K562 (cell line): ENCODE results near the gene MYH6. TPM values are rescaled to one million over a fixed set of nuclear protein-coding genes. Genes with fewer than 3 reads are reported as not detected.

ENCODE experiments used
- ATAC-seq: fragments of 200-7000 bp; cut with Tn5 transposase; 3 replicates; pipeline ENCODE4 v1.9.1; 2020; ENCODE audit warnings: moderate library complexity
- BruUV-seq: library from RNA; stranded (reverse); fragments of 400-500 nt; replicated peaks from 2 replicates; lab custom pipeline; 2021; lab: Mats Ljungman, UMichigan
- CTCF ChIA-PET: fragments of 300-600 bp; formaldehyde crosslinking; extraction: SDS; loops from one replicate; lab custom pipeline; 2021; ENCODE audit warnings: low intra/inter-chr PET ratio; lab: Yijun Ruan, JAX
- POLR2A ChIA-PET: fragments of 300-600, 350-650 bp; sonication (Branson Sonifier 250); formaldehyde crosslinking; extraction: SDS; loops from one replicate; lab custom pipeline; 2021; ENCODE audit warnings: antibody characterized with exemption, inconsistent platforms; lab: Yijun Ruan, JAX
- DNase-seq, 4 experiments: peaks; one replicate each; pipeline versions ENCODE4 v3.0.0 to v3.0.0-alpha.2; 2011 to 2018; ENCODE audit warnings: low spot score in 3 of 4, mixed read lengths in 3 of 4; ENCODE audit errors: extremely low read depth in 1 of 4
- FAIRE-seq: peaks from 2 replicates; lab custom pipeline; 2011; peaks lifted over from hg19 to GRCh38; lab: Jason Lieb, UNC
- H2AFZ ChIP-seq: 2 replicates; pipeline ENCODE4 v1.6.0; 2011; ENCODE audit warnings: low read depth, low read length, control low read depth, inconsistent platforms
- H3K27ac ChIP-seq: fragments of 200-600 bp; 3 replicates; pipeline ENCODE4 v1.8.0; 2011; ENCODE audit warnings: low read depth, mild to moderate bottlenecking, control low read depth, inconsistent platforms, low read length, moderate library complexity, mixed read lengths; ENCODE audit errors: extremely low read depth
- H3K27me3 ChIP-seq, 2 experiments: fragments of 300-600 bp in 1 of 2; 2 replicates in 1 of 2; 3 replicates in 1 of 2; pipeline versions ENCODE4 v1.6.0 to v1.8.0; 2011; ENCODE audit warnings: inconsistent platforms in 2 of 2, low read length in 2 of 2, mild to moderate bottlenecking in 1 of 2, mixed read lengths in 1 of 2, moderate library complexity in 1 of 2; ENCODE audit not compliant: control insufficient read depth in 2 of 2, insufficient read depth in 2 of 2
- H3K36me3 ChIP-seq: fragments of 300-600 bp; 3 replicates; pipeline ENCODE4 v1.8.0; 2011; ENCODE audit warnings: mild to moderate bottlenecking, low read length, inconsistent platforms; ENCODE audit not compliant: control insufficient read depth, insufficient read depth
- H3K4me1 ChIP-seq, 2 experiments: fragments of 200-600 bp in 1 of 2; replicated peaks in 1 of 2; 2 replicates in 1 of 2; 3 replicates in 1 of 2; pipeline versions ENCODE4 v1.5.1 to v1.8.0; 2011; ENCODE audit warnings: inconsistent platforms in 2 of 2, low read length in 2 of 2, mild to moderate bottlenecking in 1 of 2, mixed read lengths in 1 of 2, moderate library complexity in 1 of 2; ENCODE audit not compliant: control insufficient read depth in 2 of 2, insufficient read depth in 2 of 2
- H3K4me2 ChIP-seq: 2 replicates; pipeline ENCODE4 v1.6.1; 2011; ENCODE audit warnings: low read length, control low read depth, inconsistent platforms, mixed read lengths; ENCODE audit not compliant: insufficient read depth
- H3K4me3 ChIP-seq: fragments of 200-600 bp; sonication (generic), shearing (Covaris generic); 2 replicates; pipeline ENCODE4 v1.5.1; 2016; ENCODE audit warnings: control low read depth, inconsistent platforms
- H3K79me2 ChIP-seq: fragments of 200-600 bp; 3 replicates; pipeline ENCODE4 v1.8.0; 2011; ENCODE audit warnings: low read length, inconsistent platforms; ENCODE audit not compliant: control insufficient read depth, insufficient read depth
- H3K9ac ChIP-seq, 2 experiments: 2 replicates each; pipeline versions ENCODE4 v1.6.0 to v1.6.1; 2011; ENCODE audit warnings: low read depth in 2 of 2, low read length in 2 of 2, control low read depth in 1 of 2, inconsistent platforms in 1 of 2, mild to moderate bottlenecking in 1 of 2, mixed read lengths in 1 of 2; ENCODE audit not compliant: insufficient read depth in 1 of 2
- H3K9me1 ChIP-seq: one replicate; pipeline ENCODE4 v1.6.0; 2011; ENCODE audit warnings: inconsistent platforms, mild to moderate bottlenecking, low read length, moderate library complexity; ENCODE audit not compliant: control insufficient read depth, insufficient read depth
- H3K9me3 ChIP-seq: replicated peaks from 2 replicates; pipeline ENCODE4 v1.5.1; 2011; ENCODE audit warnings: low read depth, low read length, inconsistent platforms; ENCODE audit not compliant: control insufficient read depth, insufficient read depth
- H4K20me1 ChIP-seq: replicated peaks from 2 replicates; pipeline ENCODE4 v1.6.1; 2011; ENCODE audit warnings: low read length, inconsistent platforms, mixed read lengths; ENCODE audit not compliant: control insufficient read depth, insufficient read depth
- HLTF ChIP-seq: fragments of 450-650 bp; IDR thresholded peaks from 2 replicates; pipeline ENCODE4 v1.6.1; 2016
- MAFF ChIP-seq: IDR thresholded peaks from 2 replicates; pipeline ENCODE4 v1.6.1; 2012; ENCODE audit warnings: low read length, improper control_type of control experiment
- PHF20 ChIP-seq: fragments of 450-650 bp; IDR thresholded peaks from 2 replicates; pipeline ENCODE4 v1.6.1; 2018; ENCODE audit not compliant: partially characterized antibody
- PHTF2 ChIP-seq: fragments of 250-450 bp; sonication (Bioruptor Pico); IDR thresholded peaks from 2 replicates; pipeline ENCODE4 v1.5.0; 2021; ENCODE audit warnings: mild to moderate bottlenecking
- ZNF431 ChIP-seq: sonication (generic); formaldehyde crosslinking; IDR thresholded peaks from 2 replicates; pipeline ENCODE4 v1.8.0; 2022; ENCODE audit warnings: mild to moderate bottlenecking, missing genetic modification reagents
- WGBS: fragments of 100-300 bp; shearing (Covaris generic); methylation state at CpG from one replicate; pipeline ENCODE4 v1.1.6; 2016; ENCODE audit warnings: low coverage, mixed read lengths; ENCODE audit not compliant: insufficient coverage; ENCODE audit errors: missing lambda C conversion rate; 5-methylcytosine and 5-hydroxymethylcytosine counted together
- in situ Hi-C: fragments of 300-500 bp; cut with MboI; formaldehyde crosslinking; loops from 4 replicates; pipeline ENCODE4 v1.15.0; 2018; ENCODE audit warnings: inconsistent platforms, mixed read lengths
- intact Hi-C: fragments of 100-400 bp; cut with micrococcal nuclease; formaldehyde crosslinking; loops from 2 replicates; pipeline ENCODE4 v1.14.2; 2022
- polyA plus RNA-seq, 8 experiments: library from polyadenylated mRNA; depleted of rRNA in 4 of 8; stranded (reverse) in 5 of 8; unstranded in 3 of 8; fragments of >200 nt; fragmentation: Nextera tagmentation in 2 of 8; fragmentation: Illumina TruSeq in 1 of 8; extraction: Ambion mirVana in 2 of 8; extraction: Trizol in 1 of 8; gene quantifications; 2 replicates each; pipeline versions ENCODE4 v1.2.1 to v1.2.3, GENCODE V29; 2011 to 2014; ENCODE audit warnings: inconsistent platforms in 1 of 8, missing spikeins in 1 of 8
- total RNA-seq, 7 experiments: library from RNA; depleted of rRNA in 6 of 7; stranded (reverse); fragments of >200 nt in 6 of 7; fragmentation: Illumina TruSeq in 2 of 7; extraction: Trizol in 2 of 7; gene quantifications; 2 replicates each; pipeline versions ENCODE4 v1.2.1 to v1.2.3, GENCODE V29; 2011 to 2021; ENCODE audit warnings: low replicate concordance in 1 of 7
- TF ChIP-seq, protein P1 (sequence below), 2 experiments: IDR thresholded peaks in 1 of 2; conservative IDR thresholded peaks in 1 of 2; 2 replicates each; pipeline ENCODE4 v1.6.1; 2016; ENCODE audit warnings: low read depth in 2 of 2, mild to moderate bottlenecking in 1 of 2, missing compliant biosample characterization in 1 of 2, missing genetic modification characterization in 1 of 2, moderate library complexity in 1 of 2
- TF ChIP-seq, protein P2 (sequence below): fragments of 200-400 bp; formaldehyde crosslinking; IDR thresholded peaks from 2 replicates; pipeline ENCODE4 v1.6.1; 2017; ENCODE audit warnings: mild to moderate bottlenecking, low read depth, low read length, moderate library complexity

Gene MYH6
- total and polyA plus RNA-seq, 9 of the 15 experiments (the other 6 are each of a cell fraction or from before 2014, with no cell fraction given), result not detected

DNA sequence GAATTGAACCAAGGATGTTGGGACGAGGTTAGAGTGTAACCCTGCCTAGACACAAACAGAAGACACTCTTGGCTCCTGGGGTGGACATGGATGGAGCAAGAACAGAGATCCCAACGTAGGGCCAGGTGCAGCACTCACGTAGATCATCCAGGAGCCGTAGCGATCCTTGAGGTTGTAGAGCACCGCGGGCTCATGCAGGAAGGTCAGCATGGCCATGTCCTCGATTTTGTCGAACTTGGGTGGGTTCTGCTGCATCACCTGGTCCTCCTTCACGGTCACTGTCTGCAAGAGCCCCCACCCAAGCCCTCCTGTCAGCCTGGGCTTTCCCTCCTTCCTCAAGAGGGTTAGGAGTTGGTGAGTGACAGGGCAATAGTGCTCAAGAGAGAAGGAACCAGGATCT lies 24.9 kb upstream of the MYH6 start:
- no peak for TF ChIP-seq MAFF
- TF ChIP-seq HLTF, result no peak
- no peak for TF ChIP-seq ZNF431 (CRISPR knock-in tag)
- no peak for TF ChIP-seq PHTF2 (CRISPR knock-in tag)
- H3K36me3 ChIP-seq, result no peaks in the 10 kb centered on the region
- H4K20me1 ChIP-seq, result no peaks in the 10 kb centered on the region; the same call in 1 of the 2 replicates
- no peaks in the 10 kb centered on the region for H3K9me3 ChIP-seq
- BruUV-seq, result no TSS peak
- FAIRE-seq, result no peak
- in situ Hi-C loops (no loop called here), intact Hi-C loops (loop anchor here (5.0 kb wide), 1 partner anchor 49 kb away; no protein-coding TSS in a partner anchor)
- no peak overlapping the region for H3K4me3 ChIP-seq
- DNase-seq, result no peak
- POLR2A ChIA-PET, result no interaction called here
- H3K27me3 ChIP-seq, result peaks cover 0 to 31% of the 10 kb centered on the region in 2 experiments; a peak in 3 of 5 replicates
- H2AFZ ChIP-seq, result no peak overlapping the region
- no peak overlapping the region for H3K9ac ChIP-seq
- no peaks in the 10 kb centered on the region for H3K79me2 ChIP-seq
- CTCF ChIA-PET, result no interaction called here
- ATAC-seq, result no peak
- WGBS, result 41% methylated on average over 9 of the region's 10 CpGs
- H3K4me1 ChIP-seq, result peaks cover 15 to 16% of the 10 kb centered on the region in 2 experiments; a peak in 4 of 5 replicates
- H3K9me1 ChIP-seq, result no peaks in the 10 kb centered on the region
- no peak overlapping the region for H3K4me2 ChIP-seq
- no peak overlapping the region for H3K27ac ChIP-seq

DNA sequence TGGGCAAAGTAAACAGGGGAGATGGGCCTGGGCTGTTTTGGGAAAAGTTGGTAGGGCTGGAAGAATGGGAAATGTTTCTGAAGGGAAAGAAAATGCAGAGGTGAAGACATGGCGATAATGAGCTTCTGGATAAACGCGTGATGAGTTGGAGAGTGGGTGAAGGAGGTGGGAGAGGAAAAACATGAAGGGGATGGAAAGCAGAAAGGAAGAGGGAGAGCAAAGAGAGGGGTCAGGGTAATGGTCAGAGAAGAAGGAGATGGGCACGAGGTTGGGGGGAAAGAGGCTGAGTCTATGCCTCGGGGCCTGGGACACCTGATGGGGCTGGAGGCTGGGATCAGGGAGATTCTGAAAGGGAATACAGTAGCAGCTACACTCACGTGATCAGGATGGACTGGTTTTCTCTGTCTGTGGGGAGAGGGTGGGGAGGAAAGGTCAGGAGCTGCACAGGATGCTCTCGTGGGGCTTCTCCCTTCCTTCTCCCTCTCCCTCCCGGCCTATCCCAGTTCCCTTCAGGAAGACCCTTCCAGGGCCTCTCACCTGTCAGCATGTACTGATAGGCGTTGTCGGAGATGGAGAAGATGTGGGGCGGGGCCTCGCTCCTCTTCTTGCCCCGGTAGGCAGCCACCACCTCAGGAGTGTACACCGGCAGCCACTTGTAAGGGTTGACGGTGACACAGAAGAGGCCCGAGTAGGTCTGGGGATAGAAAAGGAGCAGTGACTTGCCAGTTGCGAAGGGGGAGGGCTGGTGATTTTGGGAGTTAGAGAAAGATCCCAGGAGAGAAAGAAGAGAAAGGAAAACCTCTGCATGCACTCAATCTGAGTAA lies 24.2 kb upstream of the MYH6 start:
- no peak for FAIRE-seq
- no TSS peak for BruUV-seq
- intact Hi-C loops, result loop anchor here (5.0 kb wide), 1 partner anchor 50 kb away; no protein-coding TSS in a partner anchor
- H3K9me3 ChIP-seq, result no peaks in the 10 kb centered on the region
- in situ Hi-C loops, result no loop called here
- H3K9me1 ChIP-seq, result no peaks in the 10 kb centered on the region
- H3K4me2 ChIP-seq, result no peak overlapping the region
- no peaks in the 10 kb centered on the region for H3K36me3 ChIP-seq
- no peaks in the 10 kb centered on the region; the same call in 1 of the 2 replicates for H4K20me1 ChIP-seq
- no peak overlapping the region for H3K4me3 ChIP-seq
- H3K9ac ChIP-seq, result no peak overlapping the region
- ChIA-PET POLR2A (interaction anchor here (0.6 to 0.7 kb wide), 2 partner anchors 32 to 49 kb away, joined by 3 to 4 read pairs; no protein-coding TSS in a partner anchor), CTCF (no interaction called here)
- WGBS, result 16% methylated on average over 7 of the region's 17 CpGs
- no peak overlapping the region for H2AFZ ChIP-seq
- no peak overlapping the region for H3K27ac ChIP-seq
- H3K79me2 ChIP-seq, result no peaks in the 10 kb centered on the region
- no peak for ATAC-seq
- H3K4me1 ChIP-seq, result peaks cover 10 to 13% of the 10 kb centered on the region in 2 experiments; a peak in 4 of 5 replicates
- peaks cover 0 to 37% of the 10 kb centered on the region in 2 experiments; a peak in 3 of 5 replicates for H3K27me3 ChIP-seq
- no peak for DNase-seq
- no peak for TF ChIP-seq PHF20
- TF ChIP-seq, protein P1, sequence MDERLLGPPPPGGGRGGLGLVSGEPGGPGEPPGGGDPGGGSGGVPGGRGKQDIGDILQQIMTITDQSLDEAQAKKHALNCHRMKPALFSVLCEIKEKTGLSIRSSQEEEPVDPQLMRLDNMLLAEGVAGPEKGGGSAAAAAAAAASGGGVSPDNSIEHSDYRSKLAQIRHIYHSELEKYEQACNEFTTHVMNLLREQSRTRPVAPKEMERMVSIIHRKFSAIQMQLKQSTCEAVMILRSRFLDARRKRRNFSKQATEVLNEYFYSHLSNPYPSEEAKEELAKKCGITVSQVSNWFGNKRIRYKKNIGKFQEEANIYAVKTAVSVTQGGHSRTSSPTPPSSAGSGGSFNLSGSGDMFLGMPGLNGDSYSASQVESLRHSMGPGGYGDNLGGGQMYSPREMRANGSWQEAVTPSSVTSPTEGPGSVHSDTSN (CRISPR knock-in tag; IDR thresholded peaks at IDR 0.05; ENCODE audit: low read depth), result no peak
- TF ChIP-seq, protein P1 (tag; conservative IDR thresholded peaks at IDR 0.05; ENCODE audit: low read depth), result no peak
- TF ChIP-seq, protein P2, sequence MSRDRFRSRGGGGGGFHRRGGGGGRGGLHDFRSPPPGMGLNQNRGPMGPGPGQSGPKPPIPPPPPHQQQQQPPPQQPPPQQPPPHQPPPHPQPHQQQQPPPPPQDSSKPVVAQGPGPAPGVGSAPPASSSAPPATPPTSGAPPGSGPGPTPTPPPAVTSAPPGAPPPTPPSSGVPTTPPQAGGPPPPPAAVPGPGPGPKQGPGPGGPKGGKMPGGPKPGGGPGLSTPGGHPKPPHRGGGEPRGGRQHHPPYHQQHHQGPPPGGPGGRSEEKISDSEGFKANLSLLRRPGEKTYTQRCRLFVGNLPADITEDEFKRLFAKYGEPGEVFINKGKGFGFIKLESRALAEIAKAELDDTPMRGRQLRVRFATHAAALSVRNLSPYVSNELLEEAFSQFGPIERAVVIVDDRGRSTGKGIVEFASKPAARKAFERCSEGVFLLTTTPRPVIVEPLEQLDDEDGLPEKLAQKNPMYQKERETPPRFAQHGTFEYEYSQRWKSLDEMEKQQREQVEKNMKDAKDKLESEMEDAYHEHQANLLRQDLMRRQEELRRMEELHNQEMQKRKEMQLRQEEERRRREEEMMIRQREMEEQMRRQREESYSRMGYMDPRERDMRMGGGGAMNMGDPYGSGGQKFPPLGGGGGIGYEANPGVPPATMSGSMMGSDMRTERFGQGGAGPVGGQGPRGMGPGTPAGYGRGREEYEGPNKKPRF, result no peak
